H1 (cell line): Measurements from ENCODE around the gene TARS3. TPM values are rescaled to one million over a fixed set of nuclear protein-coding genes. Genes with fewer than 3 reads are reported as not detected.

ENCODE experiments used
- PHF8 ChIP-seq: fragments of 200-600 bp; sonication (generic); conservative IDR thresholded peaks from 2 replicates; pipeline ENCODE4 v1.7.1; 2012; ENCODE audit warnings: low read depth, mild to moderate bottlenecking, inconsistent platforms, low read length, moderate library complexity
- RNF2 ChIP-seq: fragments of 200-900, 300-1000 bp; sonication (generic); IDR thresholded peaks from 2 replicates; pipeline ENCODE4 v1.7.1; 2016; ENCODE audit warnings: borderline replicate concordance, low read depth, mild to moderate bottlenecking, antibody characterized with exemption, low read length; ENCODE audit not compliant: poor library complexity, severe bottlenecking; ENCODE audit errors: missing control alignments
- polyA plus RNA-seq, 7 experiments: library from polyadenylated mRNA; depleted of rRNA in 3 of 7; stranded (reverse) in 5 of 7; unstranded in 2 of 7; fragments of >200 nt in 5 of 7; fragments of 200-250 nt in 2 of 7; gene quantifications; 1 replicate in 5 of 7; 2 replicates in 1 of 7; 4 replicates in 1 of 7; pipeline versions ENCODE4 v1.2.1 to v1.2.3, GENCODE V29; 2011 to 2013; ENCODE audit warnings: missing spikeins in 2 of 7, mixed read lengths in 2 of 7
- total RNA-seq: library from RNA; stranded (reverse); fragmentation: NEBNext Ultra II Directional; extraction: Animal tissue kit (Norgen Biotek cat#: 25700); gene quantifications from 2 replicates; pipeline ENCODE4 v1.2.1, GENCODE V29; 2021

Gene TARS3
- total and polyA plus RNA-seq, 2 of the 8 experiments (the other 6 are each of a cell fraction or from before 2014, with no cell fraction given), result 2.1 to 13.9 TPM

- TF ChIP-seq PHF8, result no peak
- no peak for TF ChIP-seq RNF2
These were observed 74.1 kb downstream of the TARS3 start (continued) for GRCh38 chr15:101650145-101650544.
